Measurements from ENCODE around the gene WRAP73. TPM values are rescaled to one million over a fixed set of nuclear protein-coding genes. Genes with fewer than 3 reads are reported as not detected.

The WRAP73 gene
- total and polyA plus RNA-seq, 2 experiments from 2014 or later = 22.6 to 43.3 TPM

DNA sequence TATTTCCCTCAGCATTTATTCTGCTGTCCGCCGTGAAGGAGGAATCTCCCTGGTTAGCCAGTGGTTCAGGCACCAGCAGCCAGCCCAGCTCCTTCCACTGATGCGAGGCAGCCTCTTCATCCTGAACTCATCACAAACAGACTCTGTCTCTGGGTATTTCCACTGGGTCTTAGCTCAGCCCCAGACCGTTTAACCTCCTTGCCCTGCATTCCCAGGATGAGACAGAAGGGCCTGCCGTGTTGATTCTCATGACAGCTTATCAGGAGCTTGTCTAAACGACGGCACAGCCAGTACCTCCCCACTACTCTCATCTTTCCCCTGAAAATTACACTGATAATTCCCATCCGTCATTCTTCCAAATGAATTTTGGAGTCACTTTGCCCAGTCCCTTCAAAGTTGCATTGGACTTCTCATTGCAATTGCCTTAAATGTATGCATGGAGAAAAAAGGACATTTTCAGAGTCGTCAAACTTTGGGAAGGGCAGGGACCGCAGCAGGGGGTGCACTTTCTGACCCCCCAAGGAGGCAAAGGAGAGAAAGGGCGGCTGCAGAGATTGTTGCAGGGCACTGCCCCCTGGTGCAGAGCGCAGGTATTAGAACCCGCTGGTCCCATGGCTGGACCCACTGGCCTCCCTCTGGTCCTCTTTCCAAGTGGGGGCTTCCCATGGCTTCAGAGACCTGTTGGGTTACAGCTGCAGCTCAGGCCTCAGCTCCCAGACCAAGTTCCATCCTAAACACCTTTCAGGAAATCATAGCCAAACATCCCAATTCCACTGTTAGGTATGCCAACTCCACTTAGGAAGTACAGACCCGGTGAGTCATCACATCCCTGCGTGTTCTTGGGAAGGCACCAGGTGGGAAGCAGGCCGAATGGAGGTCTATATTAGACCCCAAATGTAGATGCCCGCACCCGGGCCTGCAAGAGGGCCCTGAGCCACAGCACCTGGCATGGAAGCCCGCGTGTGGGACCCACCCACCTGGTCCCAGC lies 34.9 kb downstream of the WRAP73 start:
- no peak overlapping the region for H3K4me3 ChIP-seq
- no peaks in the 10 kb centered on the region for H3K79me2 ChIP-seq (replicated peaks; ENCODE audit: insufficient read depth)
- H3K4me2 ChIP-seq = no peak overlapping the region
- no peaks in the 10 kb centered on the region for H3K36me3 Mint-ChIP-seq (ENCODE audit: low read depth)
- peaks cover 14% of the 10 kb centered on the region; the same call in 1 of the 2 replicates for H3K4me1 ChIP-seq (ENCODE audit: insufficient read depth)
- peaks cover 3% of the 10 kb centered on the region; the same call in 1 of the 3 replicates for H3K9me3 Mint-ChIP-seq
- no peaks in the 10 kb centered on the region for H3K9me2 ChIP-seq (ENCODE audit: insufficient read depth)
- no peak overlapping the region for H2AFZ ChIP-seq
- H3K27ac ChIP-seq (ENCODE audit: low read depth) = no peak overlapping the region
- DNase-seq (ENCODE audit: low spot score) (peak; percentile 71), ATAC-seq (no peak; the same call in 2 of the 3 replicates)
- H3K36me3 ChIP-seq (ENCODE audit: insufficient read depth) = no peaks in the 10 kb centered on the region
- no peak overlapping the region for H3K4me3 Mint-ChIP-seq
- peaks cover 15% of the 10 kb centered on the region for H3K27me3 ChIP-seq (ENCODE audit: insufficient read depth)
- TF ChIP-seq, protein P1, sequence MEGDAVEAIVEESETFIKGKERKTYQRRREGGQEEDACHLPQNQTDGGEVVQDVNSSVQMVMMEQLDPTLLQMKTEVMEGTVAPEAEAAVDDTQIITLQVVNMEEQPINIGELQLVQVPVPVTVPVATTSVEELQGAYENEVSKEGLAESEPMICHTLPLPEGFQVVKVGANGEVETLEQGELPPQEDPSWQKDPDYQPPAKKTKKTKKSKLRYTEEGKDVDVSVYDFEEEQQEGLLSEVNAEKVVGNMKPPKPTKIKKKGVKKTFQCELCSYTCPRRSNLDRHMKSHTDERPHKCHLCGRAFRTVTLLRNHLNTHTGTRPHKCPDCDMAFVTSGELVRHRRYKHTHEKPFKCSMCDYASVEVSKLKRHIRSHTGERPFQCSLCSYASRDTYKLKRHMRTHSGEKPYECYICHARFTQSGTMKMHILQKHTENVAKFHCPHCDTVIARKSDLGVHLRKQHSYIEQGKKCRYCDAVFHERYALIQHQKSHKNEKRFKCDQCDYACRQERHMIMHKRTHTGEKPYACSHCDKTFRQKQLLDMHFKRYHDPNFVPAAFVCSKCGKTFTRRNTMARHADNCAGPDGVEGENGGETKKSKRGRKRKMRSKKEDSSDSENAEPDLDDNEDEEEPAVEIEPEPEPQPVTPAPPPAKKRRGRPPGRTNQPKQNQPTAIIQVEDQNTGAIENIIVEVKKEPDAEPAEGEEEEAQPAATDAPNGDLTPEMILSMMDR (conservative IDR thresholded peaks at IDR 0.05; ENCODE audit: low read depth in 2 of 2) = peak; percentile 83 to 84
- TF ChIP-seq, protein P2, sequence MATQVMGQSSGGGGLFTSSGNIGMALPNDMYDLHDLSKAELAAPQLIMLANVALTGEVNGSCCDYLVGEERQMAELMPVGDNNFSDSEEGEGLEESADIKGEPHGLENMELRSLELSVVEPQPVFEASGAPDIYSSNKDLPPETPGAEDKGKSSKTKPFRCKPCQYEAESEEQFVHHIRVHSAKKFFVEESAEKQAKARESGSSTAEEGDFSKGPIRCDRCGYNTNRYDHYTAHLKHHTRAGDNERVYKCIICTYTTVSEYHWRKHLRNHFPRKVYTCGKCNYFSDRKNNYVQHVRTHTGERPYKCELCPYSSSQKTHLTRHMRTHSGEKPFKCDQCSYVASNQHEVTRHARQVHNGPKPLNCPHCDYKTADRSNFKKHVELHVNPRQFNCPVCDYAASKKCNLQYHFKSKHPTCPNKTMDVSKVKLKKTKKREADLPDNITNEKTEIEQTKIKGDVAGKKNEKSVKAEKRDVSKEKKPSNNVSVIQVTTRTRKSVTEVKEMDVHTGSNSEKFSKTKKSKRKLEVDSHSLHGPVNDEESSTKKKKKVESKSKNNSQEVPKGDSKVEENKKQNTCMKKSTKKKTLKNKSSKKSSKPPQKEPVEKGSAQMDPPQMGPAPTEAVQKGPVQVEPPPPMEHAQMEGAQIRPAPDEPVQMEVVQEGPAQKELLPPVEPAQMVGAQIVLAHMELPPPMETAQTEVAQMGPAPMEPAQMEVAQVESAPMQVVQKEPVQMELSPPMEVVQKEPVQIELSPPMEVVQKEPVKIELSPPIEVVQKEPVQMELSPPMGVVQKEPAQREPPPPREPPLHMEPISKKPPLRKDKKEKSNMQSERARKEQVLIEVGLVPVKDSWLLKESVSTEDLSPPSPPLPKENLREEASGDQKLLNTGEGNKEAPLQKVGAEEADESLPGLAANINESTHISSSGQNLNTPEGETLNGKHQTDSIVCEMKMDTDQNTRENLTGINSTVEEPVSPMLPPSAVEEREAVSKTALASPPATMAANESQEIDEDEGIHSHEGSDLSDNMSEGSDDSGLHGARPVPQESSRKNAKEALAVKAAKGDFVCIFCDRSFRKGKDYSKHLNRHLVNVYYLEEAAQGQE (IDR thresholded peaks at IDR 0.05; ENCODE audit: unreplicated experiment) = no peak
- no peak overlapping the region for H3K27ac Mint-ChIP-seq
- H4K20me1 ChIP-seq (replicated peaks; ENCODE audit: insufficient read depth) = no peaks in the 10 kb centered on the region
- H3F3A ChIP-seq (replicated peaks; ENCODE audit: low read depth) = no peaks in the 10 kb centered on the region
- H3K27me3 Mint-ChIP-seq (ENCODE audit: insufficient read depth, low read depth, poor library complexity) = peaks cover 26% of the 10 kb centered on the region
- H3K4me1 Mint-ChIP-seq = peaks cover 39% of the 10 kb centered on the region

DNA sequence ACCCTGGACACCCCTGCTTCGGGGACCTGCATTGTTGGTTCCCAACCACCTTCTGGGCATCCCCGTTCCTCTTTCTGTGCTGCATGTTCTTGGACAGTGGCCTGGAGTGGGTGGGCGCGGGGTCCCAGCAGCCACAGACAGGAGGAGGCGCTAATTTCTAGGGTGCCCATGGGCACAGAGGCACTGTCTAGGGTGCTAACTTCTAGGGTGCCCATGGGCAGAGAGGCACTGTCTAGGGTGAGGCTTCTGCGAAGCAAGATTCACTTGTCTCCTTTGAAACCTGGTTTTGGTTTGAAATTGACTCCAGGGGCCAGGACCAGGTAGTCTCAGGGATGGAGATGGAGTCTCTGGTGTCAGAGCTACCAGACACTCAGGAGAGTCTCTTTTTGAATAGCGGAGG lies 37.8 kb downstream of the WRAP73 start:
- peak overlapping the region; percentile 61 for H3K4me3 Mint-ChIP-seq
- DNase-seq (ENCODE audit: low spot score) (no peak), ATAC-seq (no peak)
- Histone ChIP-seq H3K4me2 (peak overlapping the region; percentile 82), H2AFZ (peak overlapping the region; percentile 99), H3K79me2 (replicated peaks; ENCODE audit: insufficient read depth) (0 out of 2 replicates have a peak, but pooled peaks cover 6% of the 10 kb centered on the region), H3K4me1 (ENCODE audit: insufficient read depth) (peaks cover 14% of the 10 kb centered on the region; the same call in 1 of the 2 replicates), H3K36me3 (ENCODE audit: insufficient read depth) (no peaks in the 10 kb centered on the region), H3K9me2 (ENCODE audit: insufficient read depth) (no peaks in the 10 kb centered on the region), H3K4me3 (peak overlapping the region; percentile 60), H3F3A (replicated peaks; ENCODE audit: low read depth) (no peaks in the 10 kb centered on the region), H4K20me1 (replicated peaks; ENCODE audit: insufficient read depth) (no peaks in the 10 kb centered on the region; the same call in 1 of the 2 replicates), H3K27me3 (ENCODE audit: insufficient read depth) (peaks cover 15% of the 10 kb centered on the region), H3K27ac (ENCODE audit: low read depth) (no peak overlapping the region)
- peaks cover 39% of the 10 kb centered on the region for H3K4me1 Mint-ChIP-seq
- no peak overlapping the region for H3K27ac Mint-ChIP-seq
- H3K27me3 Mint-ChIP-seq (ENCODE audit: insufficient read depth, low read depth, poor library complexity) = peaks cover 28% of the 10 kb centered on the region
- no peaks in the 10 kb centered on the region for H3K9me3 Mint-ChIP-seq
- H3K36me3 Mint-ChIP-seq (ENCODE audit: low read depth) = no peaks in the 10 kb centered on the region
- TF ChIP-seq, protein P1 (conservative IDR thresholded peaks at IDR 0.05; ENCODE audit: low read depth in 2 of 2) = 0 out of 4 replicates have a peak, but pooled peaks of 1 of the 2 experiments have one; percentile 3
- no peak for TF ChIP-seq ZNF331 (CRISPR knock-in tag; IDR thresholded peaks at IDR 0.05; ENCODE audit: low read depth)

Measured in GM23338 (cell line).